GM12878 (cell line): ENCODE data around the gene PHF1. TPM values are rescaled to one million over a fixed set of nuclear protein-coding genes. Genes with fewer than 3 reads are reported as not detected.

Source experiments
- CBX5 ChIP-seq: sonication (generic); IDR thresholded peaks from 2 replicates; pipeline ENCODE4 v1.6.1; 2016; ENCODE audit warnings: low read depth, moderate library complexity, mild to moderate bottlenecking, inconsistent platforms
- FOXK2 ChIP-seq: fragments of 450-650 bp; IDR thresholded peaks from 2 replicates; pipeline ENCODE4 v1.6.1; 2017; ENCODE audit warnings: mild to moderate bottlenecking, moderate library complexity
- HDAC2 ChIP-seq: fragments of 200-600 bp; sonication (generic); IDR thresholded peaks from 2 replicates; pipeline ENCODE4 v1.6.1; 2017
- MYB ChIP-seq: fragments of 150-350 bp; IDR thresholded peaks from 2 replicates; pipeline ENCODE4 v1.6.1; 2014; ENCODE audit warnings: mild to moderate bottlenecking, low read depth, low read length, borderline replicate concordance
- PAX5 ChIP-seq: IDR thresholded peaks from 2 replicates; pipeline ENCODE4 v1.6.1; 2011; ENCODE audit warnings: low read depth, low read length, borderline replicate concordance
- SIN3A ChIP-seq: IDR thresholded peaks from 2 replicates; pipeline ENCODE4 v1.6.1; 2012; ENCODE audit warnings: low read depth, low read length, improper control_type of control experiment
- SMAD1 ChIP-seq: fragments of 450-650 bp; IDR thresholded peaks from 2 replicates; pipeline ENCODE4 v1.6.1; 2018; ENCODE audit warnings: mild to moderate bottlenecking, low read depth; ENCODE audit not compliant: partially characterized antibody
- SMARCA5 ChIP-seq: fragments of 450-650 bp; IDR thresholded peaks from 2 replicates; pipeline ENCODE4 v1.6.1; 2017; ENCODE audit warnings: mild to moderate bottlenecking
- TAF1 ChIP-seq: IDR thresholded peaks from 2 replicates; pipeline ENCODE4 v1.6.1; 2011; ENCODE audit warnings: mild to moderate bottlenecking, low read depth, low read length, borderline replicate concordance
- TCF12 ChIP-seq: IDR thresholded peaks from 2 replicates; pipeline ENCODE4 v1.6.1; 2011; ENCODE audit warnings: low read depth, mild to moderate bottlenecking, low read length
- TCF3 ChIP-seq: IDR thresholded peaks from 2 replicates; pipeline ENCODE4 v1.6.1; 2012; ENCODE audit warnings: low read depth, mild to moderate bottlenecking, low read length, borderline replicate concordance; ENCODE audit not compliant: insufficient read depth
- polyA plus RNA-seq, 11 experiments: library from polyadenylated mRNA; depleted of rRNA in 4 of 11; unstranded in 6 of 11; stranded (reverse) in 5 of 11; fragments of >200 nt; fragmentation: Nextera tagmentation in 4 of 11; fragmentation: Illumina TruSeq in 1 of 11; extraction: Ambion mirVana in 4 of 11; extraction: Trizol in 1 of 11; gene quantifications; 1 replicate in 1 of 11; 2 replicates in 10 of 11; pipeline versions ENCODE4 v1.2.1 to v1.2.3, GENCODE V29; 2011 to 2016; ENCODE audit warnings: inconsistent platforms in 2 of 11, missing spikeins in 2 of 11, low read depth in 1 of 11
- total RNA-seq, 4 experiments: library from RNA; depleted of rRNA in 3 of 4; stranded (reverse); fragments of >200 nt in 3 of 4; fragmentation: Illumina TruSeq in 1 of 4; extraction: Trizol in 1 of 4; gene quantifications; 2 replicates each; pipeline versions ENCODE4 v1.2.1 to v1.2.3, GENCODE V29; 2013 to 2021
- TF ChIP-seq, protein P1 (sequence below): fragments of 450-650 bp; IDR thresholded peaks from 2 replicates; pipeline ENCODE4 v1.6.1; 2017; ENCODE audit warnings: mild to moderate bottlenecking, moderate library complexity
- TF ChIP-seq, protein P2 (sequence below): fragments of 450-650 bp; formaldehyde crosslinking; IDR thresholded peaks from 2 replicates; pipeline ENCODE4 v1.4.0; 2020; ENCODE audit warnings: mild to moderate bottlenecking, moderate library complexity
- TF ChIP-seq, protein P3 (sequence below): IDR thresholded peaks from 2 replicates; pipeline ENCODE4 v1.6.1; 2011; ENCODE audit warnings: borderline replicate concordance, low read depth, mild to moderate bottlenecking, moderate library complexity, low read length; ENCODE audit not compliant: insufficient read depth, poor library complexity, severe bottlenecking
- TF ChIP-seq, protein P4 (sequence below): IDR thresholded peaks from 2 replicates; pipeline ENCODE4 v1.6.1; 2011; ENCODE audit warnings: borderline replicate concordance, low read depth, mild to moderate bottlenecking, moderate library complexity, mixed read lengths, low read length; ENCODE audit not compliant: insufficient read depth; ENCODE audit errors: extremely low read length
- TF ChIP-seq, protein P5 (sequence below): fragments of 450-650 bp; formaldehyde crosslinking; IDR thresholded peaks from 2 replicates; pipeline ENCODE4 v1.4.0; 2022; ENCODE audit warnings: mild to moderate bottlenecking, moderate library complexity

Gene PHF1
- total and polyA plus RNA-seq, 10 of the 15 experiments (the other 5 are each of a cell fraction or from before 2014, with no cell fraction given): 1.3 to 17.8 (median 6.2) TPM

DNA sequence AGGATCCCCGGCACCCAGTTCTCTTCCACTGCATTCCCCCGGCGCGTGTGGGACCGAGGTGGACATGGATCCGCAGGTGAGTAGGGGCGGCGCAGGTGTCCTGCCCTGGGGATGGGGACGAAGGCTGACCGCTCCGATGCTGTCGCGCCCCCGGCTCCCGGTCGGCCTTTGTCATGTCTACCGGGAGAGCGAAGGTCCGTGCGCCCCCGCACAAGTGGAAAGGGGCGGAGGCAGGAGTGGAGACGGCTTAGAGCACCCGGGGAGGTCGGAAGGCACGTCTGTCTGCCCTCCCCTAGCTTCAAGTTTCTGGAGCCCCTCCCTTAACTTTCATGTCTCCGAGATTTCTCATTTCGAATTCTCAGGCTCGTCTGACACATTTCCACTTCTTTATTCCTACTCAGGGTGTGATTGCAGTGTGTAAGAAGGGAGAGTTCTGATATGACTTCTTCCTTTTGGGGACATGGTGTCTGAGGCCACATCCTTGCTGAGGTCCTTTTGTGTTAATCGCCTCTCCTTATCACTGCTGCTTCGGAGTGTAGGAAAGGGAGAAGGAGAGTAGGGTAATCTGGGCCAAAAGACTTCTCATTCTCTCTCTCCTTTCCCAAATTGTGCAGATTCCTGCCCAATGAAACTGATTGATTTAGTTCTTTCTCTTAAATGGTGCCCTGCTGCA, 18.8 kb upstream of the PHF1 start (continued):
- TF ChIP-seq, protein P1, sequence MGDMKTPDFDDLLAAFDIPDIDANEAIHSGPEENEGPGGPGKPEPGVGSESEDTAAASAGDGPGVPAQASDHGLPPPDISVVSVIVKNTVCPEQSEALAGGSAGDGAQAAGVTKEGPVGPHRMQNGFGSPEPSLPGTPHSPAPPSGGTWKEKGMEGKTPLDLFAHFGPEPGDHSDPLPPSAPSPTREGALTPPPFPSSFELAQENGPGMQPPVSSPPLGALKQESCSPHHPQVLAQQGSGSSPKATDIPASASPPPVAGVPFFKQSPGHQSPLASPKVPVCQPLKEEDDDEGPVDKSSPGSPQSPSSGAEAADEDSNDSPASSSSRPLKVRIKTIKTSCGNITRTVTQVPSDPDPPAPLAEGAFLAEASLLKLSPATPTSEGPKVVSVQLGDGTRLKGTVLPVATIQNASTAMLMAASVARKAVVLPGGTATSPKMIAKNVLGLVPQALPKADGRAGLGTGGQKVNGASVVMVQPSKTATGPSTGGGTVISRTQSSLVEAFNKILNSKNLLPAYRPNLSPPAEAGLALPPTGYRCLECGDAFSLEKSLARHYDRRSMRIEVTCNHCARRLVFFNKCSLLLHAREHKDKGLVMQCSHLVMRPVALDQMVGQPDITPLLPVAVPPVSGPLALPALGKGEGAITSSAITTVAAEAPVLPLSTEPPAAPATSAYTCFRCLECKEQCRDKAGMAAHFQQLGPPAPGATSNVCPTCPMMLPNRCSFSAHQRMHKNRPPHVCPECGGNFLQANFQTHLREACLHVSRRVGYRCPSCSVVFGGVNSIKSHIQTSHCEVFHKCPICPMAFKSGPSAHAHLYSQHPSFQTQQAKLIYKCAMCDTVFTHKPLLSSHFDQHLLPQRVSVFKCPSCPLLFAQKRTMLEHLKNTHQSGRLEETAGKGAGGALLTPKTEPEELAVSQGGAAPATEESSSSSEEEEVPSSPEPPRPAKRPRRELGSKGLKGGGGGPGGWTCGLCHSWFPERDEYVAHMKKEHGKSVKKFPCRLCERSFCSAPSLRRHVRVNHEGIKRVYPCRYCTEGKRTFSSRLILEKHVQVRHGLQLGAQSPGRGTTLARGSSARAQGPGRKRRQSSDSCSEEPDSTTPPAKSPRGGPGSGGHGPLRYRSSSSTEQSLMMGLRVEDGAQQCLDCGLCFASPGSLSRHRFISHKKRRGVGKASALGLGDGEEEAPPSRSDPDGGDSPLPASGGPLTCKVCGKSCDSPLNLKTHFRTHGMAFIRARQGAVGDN: no peak
- peak; percentile 69; the same call in 1 of the 2 replicates for TF ChIP-seq HDAC2
- TF ChIP-seq SMAD1: no peak
- TF ChIP-seq, protein P2, sequence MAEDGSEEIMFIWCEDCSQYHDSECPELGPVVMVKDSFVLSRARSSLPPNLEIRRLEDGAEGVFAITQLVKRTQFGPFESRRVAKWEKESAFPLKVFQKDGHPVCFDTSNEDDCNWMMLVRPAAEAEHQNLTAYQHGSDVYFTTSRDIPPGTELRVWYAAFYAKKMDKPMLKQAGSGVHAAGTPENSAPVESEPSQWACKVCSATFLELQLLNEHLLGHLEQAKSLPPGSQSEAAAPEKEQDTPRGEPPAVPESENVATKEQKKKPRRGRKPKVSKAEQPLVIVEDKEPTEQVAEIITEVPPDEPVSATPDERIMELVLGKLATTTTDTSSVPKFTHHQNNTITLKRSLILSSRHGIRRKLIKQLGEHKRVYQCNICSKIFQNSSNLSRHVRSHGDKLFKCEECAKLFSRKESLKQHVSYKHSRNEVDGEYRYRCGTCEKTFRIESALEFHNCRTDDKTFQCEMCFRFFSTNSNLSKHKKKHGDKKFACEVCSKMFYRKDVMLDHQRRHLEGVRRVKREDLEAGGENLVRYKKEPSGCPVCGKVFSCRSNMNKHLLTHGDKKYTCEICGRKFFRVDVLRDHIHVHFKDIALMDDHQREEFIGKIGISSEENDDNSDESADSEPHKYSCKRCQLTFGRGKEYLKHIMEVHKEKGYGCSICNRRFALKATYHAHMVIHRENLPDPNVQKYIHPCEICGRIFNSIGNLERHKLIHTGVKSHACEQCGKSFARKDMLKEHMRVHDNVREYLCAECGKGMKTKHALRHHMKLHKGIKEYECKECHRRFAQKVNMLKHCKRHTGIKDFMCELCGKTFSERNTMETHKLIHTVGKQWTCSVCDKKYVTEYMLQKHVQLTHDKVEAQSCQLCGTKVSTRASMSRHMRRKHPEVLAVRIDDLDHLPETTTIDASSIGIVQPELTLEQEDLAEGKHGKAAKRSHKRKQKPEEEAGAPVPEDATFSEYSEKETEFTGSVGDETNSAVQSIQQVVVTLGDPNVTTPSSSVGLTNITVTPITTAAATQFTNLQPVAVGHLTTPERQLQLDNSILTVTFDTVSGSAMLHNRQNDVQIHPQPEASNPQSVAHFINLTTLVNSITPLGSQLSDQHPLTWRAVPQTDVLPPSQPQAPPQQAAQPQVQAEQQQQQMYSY (CRISPR knock-in tag): no peak
- TF ChIP-seq, protein P3, sequence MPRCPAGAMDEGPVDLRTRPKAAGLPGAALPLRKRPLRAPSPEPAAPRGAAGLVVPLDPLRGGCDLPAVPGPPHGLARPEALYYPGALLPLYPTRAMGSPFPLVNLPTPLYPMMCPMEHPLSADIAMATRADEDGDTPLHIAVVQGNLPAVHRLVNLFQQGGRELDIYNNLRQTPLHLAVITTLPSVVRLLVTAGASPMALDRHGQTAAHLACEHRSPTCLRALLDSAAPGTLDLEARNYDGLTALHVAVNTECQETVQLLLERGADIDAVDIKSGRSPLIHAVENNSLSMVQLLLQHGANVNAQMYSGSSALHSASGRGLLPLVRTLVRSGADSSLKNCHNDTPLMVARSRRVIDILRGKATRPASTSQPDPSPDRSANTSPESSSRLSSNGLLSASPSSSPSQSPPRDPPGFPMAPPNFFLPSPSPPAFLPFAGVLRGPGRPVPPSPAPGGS: no peak
- no peak for TF ChIP-seq CBX5
- TF ChIP-seq SMARCA5: no peak
- TF ChIP-seq TCF3: 0 out of 2 replicates have a peak, but pooled peaks have one; percentile 38
- no peak for TF ChIP-seq MYB
- TF ChIP-seq, protein P4, sequence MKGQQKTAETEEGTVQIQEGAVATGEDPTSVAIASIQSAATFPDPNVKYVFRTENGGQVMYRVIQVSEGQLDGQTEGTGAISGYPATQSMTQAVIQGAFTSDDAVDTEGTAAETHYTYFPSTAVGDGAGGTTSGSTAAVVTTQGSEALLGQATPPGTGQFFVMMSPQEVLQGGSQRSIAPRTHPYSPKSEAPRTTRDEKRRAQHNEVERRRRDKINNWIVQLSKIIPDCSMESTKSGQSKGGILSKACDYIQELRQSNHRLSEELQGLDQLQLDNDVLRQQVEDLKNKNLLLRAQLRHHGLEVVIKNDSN: no peak
- no peak for TF ChIP-seq TCF12
- no peak for TF ChIP-seq FOXK2
- TF ChIP-seq PAX5: no peak
- TF ChIP-seq, protein P5, sequence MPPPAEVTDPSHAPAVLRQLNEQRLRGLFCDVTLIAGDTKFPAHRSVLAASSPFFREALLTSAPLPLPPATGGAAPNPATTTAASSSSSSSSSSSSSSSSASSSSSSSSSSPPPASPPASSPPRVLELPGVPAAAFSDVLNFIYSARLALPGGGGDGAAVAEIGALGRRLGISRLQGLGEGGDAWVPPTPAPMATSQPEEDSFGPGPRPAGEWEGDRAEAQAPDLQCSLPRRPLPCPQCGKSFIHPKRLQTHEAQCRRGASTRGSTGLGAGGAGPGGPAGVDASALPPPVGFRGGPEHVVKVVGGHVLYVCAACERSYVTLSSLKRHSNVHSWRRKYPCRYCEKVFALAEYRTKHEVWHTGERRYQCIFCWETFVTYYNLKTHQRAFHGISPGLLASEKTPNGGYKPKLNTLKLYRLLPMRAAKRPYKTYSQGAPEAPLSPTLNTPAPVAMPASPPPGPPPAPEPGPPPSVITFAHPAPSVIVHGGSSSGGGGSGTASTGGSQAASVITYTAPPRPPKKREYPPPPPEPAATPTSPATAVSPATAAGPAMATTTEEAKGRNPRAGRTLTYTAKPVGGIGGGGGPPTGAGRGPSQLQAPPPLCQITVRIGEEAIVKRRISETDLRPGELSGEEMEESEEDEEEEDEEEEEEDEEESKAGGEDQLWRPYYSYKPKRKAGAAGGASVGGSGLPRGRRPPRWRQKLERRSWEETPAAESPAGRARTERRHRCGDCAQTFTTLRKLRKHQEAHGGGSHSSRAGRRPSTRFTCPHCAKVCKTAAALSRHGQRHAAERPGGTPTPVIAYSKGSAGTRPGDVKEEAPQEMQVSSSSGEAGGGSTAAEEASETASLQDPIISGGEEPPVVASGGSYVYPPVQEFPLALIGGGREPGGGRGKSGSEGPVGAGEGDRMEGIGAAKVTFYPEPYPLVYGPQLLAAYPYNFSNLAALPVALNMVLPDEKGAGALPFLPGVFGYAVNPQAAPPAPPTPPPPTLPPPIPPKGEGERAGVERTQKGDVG (CRISPR knock-in tag): no peak
- no peak for TF ChIP-seq TAF1
- no peak for TF ChIP-seq SIN3A
